Endodermal cell (in vitro differentiated cells): Measurements from ENCODE around the gene THOP1. TPM values are rescaled to one million over a fixed set of nuclear protein-coding genes. Genes with fewer than 3 reads are reported as not detected.

Source experiments
- DNase-seq: peaks from one replicate; pipeline ENCODE4 v3.0.0-alpha.2; 2017
- H3K27ac ChIP-seq: 2 replicates; pipeline ENCODE4 v1.5.1; 2013; ENCODE audit warnings: mild to moderate bottlenecking, low read depth, low read length, moderate library complexity
- H3K27me3 ChIP-seq: 2 replicates; pipeline ENCODE4 v1.6.1; 2013; ENCODE audit warnings: mild to moderate bottlenecking, low read length, moderate library complexity; ENCODE audit not compliant: insufficient read depth, control insufficient read depth, poor library complexity, severe bottlenecking
- H3K36me3 ChIP-seq: 2 replicates; pipeline ENCODE4 v1.7.0; 2013; ENCODE audit warnings: mild to moderate bottlenecking, low read length, moderate library complexity; ENCODE audit not compliant: control insufficient read depth, insufficient read depth
- H3K4me1 ChIP-seq: one replicate; pipeline ENCODE4 v1.7.0; 2013; ENCODE audit warnings: low read length; ENCODE audit not compliant: control insufficient read depth, insufficient read depth
- H3K4me3 ChIP-seq: 2 replicates; pipeline ENCODE4 v1.5.1; 2013; ENCODE audit warnings: mild to moderate bottlenecking, low read length, moderate library complexity
- H3K9ac ChIP-seq: 2 replicates; pipeline ENCODE4 v1.6.1; 2013; ENCODE audit warnings: mild to moderate bottlenecking, low read length, moderate library complexity; ENCODE audit not compliant: poor library complexity, severe bottlenecking; ENCODE audit errors: extremely low read depth
- H3K9me3 ChIP-seq: 2 replicates; pipeline ENCODE4 v1.6.1; 2013; ENCODE audit warnings: mild to moderate bottlenecking, low read length, moderate library complexity; ENCODE audit not compliant: control insufficient read depth
- H3K27ac Mint-ChIP-seq: 2 replicates; pipeline ENCODE4 v1.8.0; 2020; ENCODE audit warnings: mixed read lengths
- H3K27me3 Mint-ChIP-seq: 2 replicates; pipeline ENCODE4 v1.8.0; 2021; ENCODE audit warnings: mild to moderate bottlenecking, mixed read lengths; ENCODE audit not compliant: insufficient read depth
- H3K36me3 Mint-ChIP-seq: 2 replicates; pipeline ENCODE4 v1.8.0; 2020; ENCODE audit warnings: low read depth, mixed read lengths
- H3K4me1 Mint-ChIP-seq: 2 replicates; pipeline ENCODE4 v1.8.0; 2020; ENCODE audit warnings: mixed read lengths
- H3K4me3 Mint-ChIP-seq: 2 replicates; pipeline ENCODE4 v1.8.0; 2020; ENCODE audit warnings: mild to moderate bottlenecking, moderate library complexity, mixed read lengths
- H3K9me3 Mint-ChIP-seq: 2 replicates; pipeline ENCODE4 v1.8.0; 2020; ENCODE audit warnings: mild to moderate bottlenecking, mixed read lengths
- WGBS, 2 experiments: methylation state at CpG; one replicate each; pipeline versions ENCODE4 v1.1.5 to v1.1.7; 2013; ENCODE audit warnings: missing lambda C conversion rate in 2 of 2, mixed read lengths in 1 of 2; ENCODE audit not compliant: insufficient coverage in 1 of 2, insufficient read length in 1 of 2; 5-methylcytosine and 5-hydroxymethylcytosine counted together
- total RNA-seq, 2 donors: library from RNA; stranded (reverse); fragmentation: NEBNext Ultra II Directional in 1 of 2; extraction: Animal tissue kit (Norgen Biotek cat#: 25700) in 1 of 2; gene quantifications; 2 replicates in 1 of 2; 3 replicates in 1 of 2; pipeline ENCODE4 v1.2.1, GENCODE V29; 2021
- TF ChIP-seq, protein P1 (sequence below): fragments of 200-600 bp; sonication (generic); conservative IDR thresholded peaks from 2 replicates; pipeline ENCODE4 v1.5.0; 2021; ENCODE audit warnings: antibody characterized with exemption, mild to moderate bottlenecking

THOP1 gene
- total RNA-seq, 2 donors from 2014 or later = 130 to 170 TPM

DNA sequence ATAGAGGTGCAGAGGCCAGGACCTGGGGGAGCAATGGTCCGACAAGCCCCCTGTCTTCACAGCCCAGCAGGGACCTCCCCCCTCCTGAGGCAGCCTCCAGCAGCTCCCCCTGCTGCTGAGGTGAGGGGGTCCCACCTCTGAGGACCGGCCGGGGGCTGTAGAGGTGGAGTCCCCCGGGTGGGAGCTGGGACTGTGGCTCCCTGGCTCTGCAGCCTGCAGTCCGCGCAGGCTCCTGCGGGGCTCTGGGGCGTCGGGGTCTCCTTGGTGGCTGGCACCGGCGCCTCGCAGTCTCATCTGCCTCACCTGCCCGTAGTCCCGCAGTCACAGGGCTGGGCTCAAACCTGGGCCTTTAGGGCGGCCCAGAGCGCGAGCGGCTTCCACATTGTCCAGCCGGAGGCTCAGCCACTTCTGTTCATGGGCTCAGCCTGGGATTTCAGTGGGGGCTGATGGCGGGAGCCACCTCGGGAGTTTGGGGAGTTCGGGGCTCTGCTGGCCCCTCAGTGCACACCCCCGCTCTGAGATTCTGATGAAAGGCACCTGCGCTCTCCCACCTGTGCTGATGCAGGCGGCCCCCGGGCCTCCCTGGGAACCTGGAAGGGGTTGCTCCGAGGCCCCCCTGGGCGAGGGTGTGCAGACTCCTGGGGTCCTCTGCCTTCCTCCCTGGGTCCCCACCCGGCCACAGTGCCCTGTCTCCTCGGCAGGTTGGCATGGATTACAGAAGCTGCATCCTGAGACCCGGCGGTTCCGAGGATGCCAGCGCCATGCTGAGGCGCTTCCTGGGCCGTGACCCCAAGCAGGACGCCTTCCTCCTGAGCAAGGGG, 27.3 kb downstream of the THOP1 start:
- H3K4me1 Mint-ChIP-seq = no peaks in the 10 kb centered on the region
- WGBS, 2 experiments = 95 to 100% methylated on average over 14 to 37 of the region's 37 CpGs
- H3K27me3 Mint-ChIP-seq = no peaks in the 10 kb centered on the region
- H3K36me3 Mint-ChIP-seq = peaks cover 22% of the 10 kb centered on the region
- no peak overlapping the region for H3K4me3 ChIP-seq
- no peak overlapping the region for H3K27ac Mint-ChIP-seq
- H3K4me3 Mint-ChIP-seq = no peak overlapping the region
- no peaks in the 10 kb centered on the region for H3K9me3 ChIP-seq
- peaks cover 25% of the 10 kb centered on the region for H3K36me3 ChIP-seq
- H3K9me3 Mint-ChIP-seq = no peaks in the 10 kb centered on the region
- no peaks in the 10 kb centered on the region for H3K4me1 ChIP-seq
- no peak for DNase-seq
- TF ChIP-seq, protein P1, sequence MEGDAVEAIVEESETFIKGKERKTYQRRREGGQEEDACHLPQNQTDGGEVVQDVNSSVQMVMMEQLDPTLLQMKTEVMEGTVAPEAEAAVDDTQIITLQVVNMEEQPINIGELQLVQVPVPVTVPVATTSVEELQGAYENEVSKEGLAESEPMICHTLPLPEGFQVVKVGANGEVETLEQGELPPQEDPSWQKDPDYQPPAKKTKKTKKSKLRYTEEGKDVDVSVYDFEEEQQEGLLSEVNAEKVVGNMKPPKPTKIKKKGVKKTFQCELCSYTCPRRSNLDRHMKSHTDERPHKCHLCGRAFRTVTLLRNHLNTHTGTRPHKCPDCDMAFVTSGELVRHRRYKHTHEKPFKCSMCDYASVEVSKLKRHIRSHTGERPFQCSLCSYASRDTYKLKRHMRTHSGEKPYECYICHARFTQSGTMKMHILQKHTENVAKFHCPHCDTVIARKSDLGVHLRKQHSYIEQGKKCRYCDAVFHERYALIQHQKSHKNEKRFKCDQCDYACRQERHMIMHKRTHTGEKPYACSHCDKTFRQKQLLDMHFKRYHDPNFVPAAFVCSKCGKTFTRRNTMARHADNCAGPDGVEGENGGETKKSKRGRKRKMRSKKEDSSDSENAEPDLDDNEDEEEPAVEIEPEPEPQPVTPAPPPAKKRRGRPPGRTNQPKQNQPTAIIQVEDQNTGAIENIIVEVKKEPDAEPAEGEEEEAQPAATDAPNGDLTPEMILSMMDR = no peak
- H3K9ac ChIP-seq = no peak overlapping the region
- H3K27ac ChIP-seq = no peak overlapping the region
- H3K27me3 ChIP-seq = no peaks in the 10 kb centered on the region

DNA sequence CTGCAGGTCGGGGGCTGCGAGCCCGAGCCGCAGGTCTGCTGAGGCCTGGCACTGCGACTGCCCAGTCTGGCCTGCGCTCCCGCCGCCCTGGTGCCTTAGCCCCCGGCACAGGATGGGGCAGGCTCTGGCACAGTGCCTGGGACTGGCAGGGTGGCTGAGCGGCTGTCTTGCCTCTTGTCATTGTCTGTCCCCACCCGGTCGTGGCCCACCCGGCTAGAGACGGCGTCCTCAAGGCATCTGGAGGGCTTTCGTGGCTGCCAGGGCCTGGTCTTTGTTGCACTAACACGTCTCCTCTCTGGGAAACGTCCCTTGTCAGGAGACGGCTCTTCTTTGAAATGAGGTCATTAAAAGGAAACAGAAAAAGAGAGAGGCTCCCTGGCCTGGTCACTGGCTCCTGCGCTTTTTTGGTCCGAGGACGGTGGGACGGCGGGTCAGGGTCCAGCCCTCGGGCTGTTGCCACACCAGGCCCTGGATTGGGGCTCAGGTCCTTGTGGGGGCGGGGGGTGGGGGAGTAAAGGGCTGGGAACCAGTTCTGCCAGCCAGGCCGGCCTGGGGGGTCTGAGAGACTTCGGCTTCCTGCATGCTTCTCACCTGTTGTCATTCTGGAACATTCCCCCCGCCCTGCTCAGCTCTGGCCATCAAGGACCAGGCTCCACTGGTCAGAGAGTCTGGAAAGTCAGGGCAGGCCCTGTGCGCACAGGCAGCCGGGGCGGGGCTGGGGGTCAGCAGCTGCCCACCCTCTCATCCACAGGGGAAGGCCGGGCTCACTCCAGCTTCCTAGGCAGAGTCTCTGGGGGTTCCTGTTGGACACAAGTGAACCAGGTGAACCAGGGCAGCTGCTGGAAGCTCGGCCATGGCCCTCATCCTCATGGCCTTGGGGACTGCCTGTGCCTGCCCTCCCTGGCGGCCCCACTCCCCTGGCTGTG, 28.2 kb downstream of the THOP1 start:
- Mint-ChIP-seq H3K4me1 (no peaks in the 10 kb centered on the region), H3K9me3 (no peaks in the 10 kb centered on the region), H3K36me3 (peaks cover 21% of the 10 kb centered on the region), H3K27me3 (no peaks in the 10 kb centered on the region), H3K4me3 (no peak overlapping the region), H3K27ac (no peak overlapping the region)
- Histone ChIP-seq H3K9ac (no peak overlapping the region), H3K27me3 (no peaks in the 10 kb centered on the region), H3K9me3 (no peaks in the 10 kb centered on the region), H3K27ac (no peak overlapping the region), H3K4me3 (no peak overlapping the region), H3K36me3 (peaks cover 24% of the 10 kb centered on the region), H3K4me1 (no peaks in the 10 kb centered on the region)
- WGBS, 2 experiments = 93 to 96% methylated on average over 18 to 35 of the region's 35 CpGs
- DNase-seq = no peak
- TF ChIP-seq, protein P1 = no peak

DNA sequence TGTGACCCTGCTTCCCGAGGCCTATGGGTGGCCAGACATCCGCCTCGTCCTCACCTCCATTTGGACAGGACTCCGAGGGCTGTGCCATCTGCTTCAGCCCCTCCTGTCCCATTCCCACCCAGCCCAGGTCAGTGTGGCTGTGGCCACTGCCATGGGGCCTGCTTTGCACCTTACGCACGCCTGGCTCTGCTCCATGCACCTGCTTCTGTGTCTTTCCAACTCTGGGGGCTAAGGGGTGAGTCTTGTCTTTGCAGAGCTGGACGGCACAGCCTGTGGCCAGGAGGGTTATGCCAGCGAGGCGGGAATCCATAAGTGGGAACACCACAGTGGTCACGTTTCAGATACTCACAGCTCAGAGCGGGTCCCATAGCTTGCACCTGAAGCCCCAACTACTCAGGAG, 29.1 kb downstream of the THOP1 start:
- Mint-ChIP-seq H3K36me3 (peaks cover 11% of the 10 kb centered on the region), H3K27me3 (no peaks in the 10 kb centered on the region), H3K9me3 (no peaks in the 10 kb centered on the region), H3K4me1 (no peaks in the 10 kb centered on the region), H3K4me3 (no peak overlapping the region), H3K27ac (no peak overlapping the region)
- H3K36me3 ChIP-seq = peaks cover 15% of the 10 kb centered on the region
- no peak for DNase-seq
- H3K27me3 ChIP-seq = no peaks in the 10 kb centered on the region
- no peak overlapping the region for H3K27ac ChIP-seq
- no peak overlapping the region for H3K4me3 ChIP-seq
- no peak overlapping the region for H3K9ac ChIP-seq
- 90 to 98% methylated on average over 5 to 11 of the region's 11 CpGs for WGBS, 2 experiments
- TF ChIP-seq, protein P1 = no peak
- H3K9me3 ChIP-seq = no peaks in the 10 kb centered on the region
- no peaks in the 10 kb centered on the region for H3K4me1 ChIP-seq
